ENCODE results near the gene CTNNBL1.

The CTNNBL1 gene

GRCh38 chr20:37864298-37864697 lies 170.5 kb downstream of the CTNNBL1 start:
- DNase-seq (ENCODE audit: low read depth), result no peak
- H3K4me3 ChIP-seq (ENCODE audit: low read depth, low read length), result no peak overlapping the region

GRCh38 chr20:37866051-37866450 lies 172.2 kb downstream of the CTNNBL1 start:
- no peak for DNase-seq (ENCODE audit: low read depth)
- no peak overlapping the region for H3K4me3 ChIP-seq (ENCODE audit: low read depth, low read length)

- no peak overlapping the region for H3K4me3 ChIP-seq (ENCODE audit: low read depth, low read length)
- no peak for DNase-seq (ENCODE audit: low read depth)
These were observed 173.7 kb downstream of the CTNNBL1 start for GRCh38 chr20:37867289-37868195.

GRCh38 chr20:37868851-37869333 lies 175.1 kb downstream of the CTNNBL1 start:
- H3K4me3 ChIP-seq (ENCODE audit: low read depth, low read length), result no peak overlapping the region
- DNase-seq (ENCODE audit: low read depth), result no peak

- H3K4me3 ChIP-seq (ENCODE audit: low read depth, low read length), result no peak overlapping the region
- no peak for DNase-seq (ENCODE audit: low read depth)
These were observed 175.6 kb downstream of the CTNNBL1 start for GRCh38 chr20:37869334-37869861.

- no peak overlapping the region for H3K4me3 ChIP-seq (ENCODE audit: low read depth, low read length)
- DNase-seq (ENCODE audit: low read depth), result no peak
These were observed 176.5 kb downstream of the CTNNBL1 start for GRCh38 chr20:37870294-37870693.

GRCh38 chr20:37871751-37872150 lies 177.9 kb downstream of the CTNNBL1 start:
- no peak overlapping the region for H3K4me3 ChIP-seq (ENCODE audit: low read depth, low read length)
- DNase-seq (ENCODE audit: low read depth), result no peak

- H3K4me3 ChIP-seq (ENCODE audit: low read depth, low read length), result no peak overlapping the region
- DNase-seq (ENCODE audit: low read depth), result no peak
These were observed 178.3 kb downstream of the CTNNBL1 start for GRCh38 chr20:37872161-37872560.

- H3K4me3 ChIP-seq (ENCODE audit: low read depth, low read length), result no peak overlapping the region
- no peak for DNase-seq (ENCODE audit: low read depth)
These were observed 180.1 kb downstream of the CTNNBL1 start for GRCh38 chr20:37873884-37874283.

- no peak for DNase-seq (ENCODE audit: low read depth)
These were observed 181.8 kb downstream of the CTNNBL1 start for GRCh38 chr20:37875460-37876175.

GRCh38 chr20:37876863-37877262 lies 183.0 kb downstream of the CTNNBL1 start:
- no peak overlapping the region for H3K4me3 ChIP-seq (ENCODE audit: low read depth, low read length)
- no peak for DNase-seq (ENCODE audit: low read depth)

More at GRCh38 chr20:37875460-37876175, 181.8 kb downstream of the CTNNBL1 start:
- no peak overlapping the region for H3K4me3 ChIP-seq (ENCODE audit: low read depth, low read length)

GRCh38 chr20:37877832-37878772 lies 184.3 kb downstream of the CTNNBL1 start:
- no peak for DNase-seq (ENCODE audit: low read depth)

GRCh38 chr20:37878835-37879599 lies 185.2 kb downstream of the CTNNBL1 start:
- no peak for DNase-seq (ENCODE audit: low read depth)
- no peak overlapping the region for H3K4me3 ChIP-seq (ENCODE audit: low read depth, low read length)

More at GRCh38 chr20:37877832-37878772, 184.3 kb downstream of the CTNNBL1 start:
- H3K4me3 ChIP-seq (ENCODE audit: low read depth, low read length), result no peak overlapping the region

- H3K4me3 ChIP-seq (ENCODE audit: low read depth, low read length), result no peak overlapping the region
- DNase-seq (ENCODE audit: low read depth), result no peak
These were observed 186.0 kb downstream of the CTNNBL1 start for GRCh38 chr20:37879843-37880242.

- DNase-seq (ENCODE audit: low read depth), result peak; percentile 52
- no peak overlapping the region for H3K4me3 ChIP-seq (ENCODE audit: low read depth, low read length)
These were observed 187.1 kb downstream of the CTNNBL1 start for GRCh38 chr20:37880726-37881591.

- no peak for DNase-seq (ENCODE audit: low read depth)
- no peak overlapping the region for H3K4me3 ChIP-seq (ENCODE audit: low read depth, low read length)
These were observed 187.9 kb downstream of the CTNNBL1 start for GRCh38 chr20:37881601-37882343.

Measured in skeletal muscle cell (primary cell).